Psoas muscle (tissue), 8 donors: ENCODE results near the gene PIEZO1. TPM values are rescaled to one million over a fixed set of nuclear protein-coding genes. Genes with fewer than 3 reads are reported as not detected.

Experiments used
- ATAC-seq, 4 donors: fragments of 200-7000 bp; cut with Tn5 transposase; one replicate each; pipeline ENCODE4 v1.9.1; 2020; ENCODE audit warnings: moderate library complexity in 3 of 4, mild to moderate bottlenecking in 2 of 4
- DNase-seq, 2 donors: peaks; one replicate each; pipeline ENCODE4 v3.0.0-alpha.2; 2020
- H3K27ac ChIP-seq: fragments of 200-600 bp; one replicate; pipeline ENCODE4 v1.8.0; 2022
- H3K27me3 ChIP-seq, 3 donors: fragments of 200-600 bp in 1 of 3; one replicate each; pipeline versions ENCODE4 v1.6.1 to v1.8.0; 2013 to 2022; ENCODE audit warnings: low read length in 2 of 3, mild to moderate bottlenecking in 2 of 3, moderate library complexity in 1 of 3; ENCODE audit not compliant: insufficient read depth in 3 of 3
- H3K36me3 ChIP-seq, 2 donors: fragments of 200-600 bp in 1 of 2; one replicate each; pipeline versions ENCODE4 v1.6.1 to v1.8.0; 2013 to 2022; ENCODE audit warnings: low read depth in 1 of 2, mild to moderate bottlenecking in 1 of 2, moderate library complexity in 1 of 2; ENCODE audit not compliant: insufficient read depth in 1 of 2
- H3K4me1 ChIP-seq: fragments of 200-600 bp; one replicate; pipeline ENCODE4 v1.8.0; 2022
- H3K4me3 ChIP-seq: fragments of 200-600 bp; one replicate; pipeline ENCODE4 v1.8.0; 2022; ENCODE audit warnings: mild to moderate bottlenecking
- H3K9me3 ChIP-seq: fragments of 200-600 bp; one replicate; pipeline ENCODE4 v1.8.0; 2022
- WGBS, 3 donors: extraction: QIAGEN DNeasy Blood & Tissue Kit; methylation state at CpG; one replicate each; pipeline versions ENCODE4 v1.1.6 to v1.1.7; 2013; 5-methylcytosine and 5-hydroxymethylcytosine counted together
- intact Hi-C, 2 donors: fragments of 100-400 bp; cut with DNase I; formaldehyde crosslinking; loops; one replicate each; pipeline versions ENCODE4 v1.11.0 to v1.14.2; 2022
- polyA plus RNA-seq, 3 donors: library from polyadenylated mRNA; stranded (reverse); fragments of 200-250 nt; gene quantifications; one replicate each; pipeline ENCODE4 v1.2.3, GENCODE V29; 2013
- total RNA-seq, 4 donors: library from RNA; stranded (reverse); fragmentation: NEBNext Ultra II Directional in 2 of 4; extraction: Animal tissue kit (Norgen Biotek cat#: 25700) in 2 of 4; gene quantifications; one replicate each; pipeline versions ENCODE4 v1.2.1 to v1.2.4, GENCODE V29; 2021 to 2023
- TF ChIP-seq, protein P1 (sequence below): fragments of 200-600 bp; IDR thresholded peaks from one replicate; pipeline ENCODE4 v1.8.0; 2022; ENCODE audit warnings: antibody characterized with exemption
- donor health status: healthy with polysubstance abuse.
- donor health status: DM: no; HTN: no; CAD: no; lungs with moderate emphysema.
- donor health status: Bipolar disorder and iron deficiency.
- donor health status: healthy.
- donor health status: DM: yes; HTN: yes; CAD: no.
- donor health status: DM: no; HTN: no; CAD: no.
- donor health status: DM: no; HTN: no; CAD: no.
- donor health status: DM: yes; HTN: yes; CAD: no.

Gene PIEZO1
- total and polyA plus RNA-seq, 7 donors, result 7.2 to 26.8 (median 10.2) TPM

DNA sequence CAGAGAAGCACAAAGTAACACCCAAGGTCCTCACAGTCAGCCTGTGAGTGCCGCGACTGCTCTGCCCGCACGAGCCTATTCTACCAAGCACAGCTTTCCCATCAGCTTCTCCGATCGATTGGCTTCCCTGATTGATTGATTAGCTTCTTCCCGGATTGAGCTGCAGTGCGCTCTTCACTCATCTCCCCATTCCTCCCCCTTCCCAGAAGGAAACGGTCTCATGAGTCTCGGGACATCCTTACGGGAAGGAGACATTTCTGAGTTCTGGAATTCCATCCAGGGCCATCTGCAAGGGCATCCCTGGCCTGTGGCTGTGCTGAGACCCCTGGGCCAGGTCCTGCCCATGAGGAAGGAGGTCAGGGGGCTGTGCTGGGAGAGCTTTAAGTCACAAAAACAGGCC, 18.0 kb downstream of the PIEZO1 start:
- TF ChIP-seq, protein P1, sequence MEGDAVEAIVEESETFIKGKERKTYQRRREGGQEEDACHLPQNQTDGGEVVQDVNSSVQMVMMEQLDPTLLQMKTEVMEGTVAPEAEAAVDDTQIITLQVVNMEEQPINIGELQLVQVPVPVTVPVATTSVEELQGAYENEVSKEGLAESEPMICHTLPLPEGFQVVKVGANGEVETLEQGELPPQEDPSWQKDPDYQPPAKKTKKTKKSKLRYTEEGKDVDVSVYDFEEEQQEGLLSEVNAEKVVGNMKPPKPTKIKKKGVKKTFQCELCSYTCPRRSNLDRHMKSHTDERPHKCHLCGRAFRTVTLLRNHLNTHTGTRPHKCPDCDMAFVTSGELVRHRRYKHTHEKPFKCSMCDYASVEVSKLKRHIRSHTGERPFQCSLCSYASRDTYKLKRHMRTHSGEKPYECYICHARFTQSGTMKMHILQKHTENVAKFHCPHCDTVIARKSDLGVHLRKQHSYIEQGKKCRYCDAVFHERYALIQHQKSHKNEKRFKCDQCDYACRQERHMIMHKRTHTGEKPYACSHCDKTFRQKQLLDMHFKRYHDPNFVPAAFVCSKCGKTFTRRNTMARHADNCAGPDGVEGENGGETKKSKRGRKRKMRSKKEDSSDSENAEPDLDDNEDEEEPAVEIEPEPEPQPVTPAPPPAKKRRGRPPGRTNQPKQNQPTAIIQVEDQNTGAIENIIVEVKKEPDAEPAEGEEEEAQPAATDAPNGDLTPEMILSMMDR, result no peak
- H3K4me3 ChIP-seq, result no peak overlapping the region
- H3K27me3 ChIP-seq, result peaks cover 0 to 26% (median 6%) of the 10 kb centered on the region in 3 donors
- H3K4me1 ChIP-seq, result peaks cover 10% of the 10 kb centered on the region
- DNase-seq (no peak), ATAC-seq (no peak)
- H3K36me3 ChIP-seq, result no peaks in the 10 kb centered on the region
- WGBS, 3 donors, result 79 to 87% (median 84%) methylated on average over 11 of the region's 11 CpGs
- no peak overlapping the region for H3K27ac ChIP-seq
- intact Hi-C loops, result no loop called here
- H3K9me3 ChIP-seq, result no peaks in the 10 kb centered on the region

DNA sequence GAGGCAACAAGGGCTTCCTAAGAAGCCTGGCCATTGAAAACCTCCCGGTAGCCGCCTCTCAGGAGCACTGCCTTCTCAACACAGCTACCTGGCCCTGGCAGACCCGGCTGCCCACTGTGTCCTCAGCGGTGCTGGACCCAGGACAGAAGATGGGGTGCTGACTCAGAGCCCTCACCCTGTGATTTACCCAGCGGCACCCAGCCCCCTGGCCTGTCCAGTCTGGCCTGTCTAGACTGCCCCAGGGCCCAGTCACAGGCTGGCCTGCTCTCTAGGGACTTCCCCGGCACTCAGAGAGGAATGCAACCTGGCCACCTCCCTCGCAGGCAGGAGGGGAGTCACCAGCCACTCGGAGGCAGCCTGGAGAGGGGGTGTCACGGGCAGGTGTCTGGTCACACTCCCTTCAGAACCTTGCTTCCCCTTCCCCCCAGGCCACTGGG, 20.1 kb downstream of the PIEZO1 start:
- Histone ChIP-seq H3K4me1 (no peaks in the 10 kb centered on the region), H3K9me3 (no peaks in the 10 kb centered on the region), H3K27me3 (peaks cover 0 to 14% (median 3%) of the 10 kb centered on the region in 3 donors), H3K4me3 (no peak overlapping the region), H3K36me3 (no peaks in the 10 kb centered on the region), H3K27ac (no peak overlapping the region)
- no peak for ATAC-seq
- DNase-seq, result no peak
- 77 to 87% (median 77%) methylated on average over 9 of the region's 9 CpGs for WGBS, 3 donors
- TF ChIP-seq, protein P1, result no peak
- intact Hi-C loops, result no loop called here

DNA sequence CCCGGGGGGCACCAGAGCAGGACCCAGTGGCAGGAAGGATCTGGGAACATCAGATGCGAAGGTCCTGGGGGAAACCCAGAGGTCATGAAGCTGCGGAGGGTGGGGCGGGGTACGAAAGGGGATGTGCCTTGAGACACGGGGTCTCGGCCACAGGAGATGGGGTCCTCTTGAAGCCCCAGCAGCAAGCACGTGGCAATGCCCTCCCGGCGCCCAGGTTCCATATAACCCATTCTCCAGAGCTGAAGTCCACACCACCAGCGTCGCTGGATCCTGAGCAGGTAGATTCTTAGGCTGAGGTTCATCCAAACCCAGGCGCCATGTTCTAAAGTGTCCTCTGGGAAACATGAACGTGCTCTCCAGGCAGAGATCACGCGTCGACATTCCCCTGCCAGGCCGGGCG, 20.9 kb downstream of the PIEZO1 start:
- DNase-seq (no peak), ATAC-seq (no peak)
- no peaks in the 10 kb centered on the region for H3K9me3 ChIP-seq
- peaks cover 0 to 6% (median 6%) of the 10 kb centered on the region in 3 donors for H3K27me3 ChIP-seq
- H3K4me1 ChIP-seq, result no peaks in the 10 kb centered on the region
- TF ChIP-seq, protein P1, result no peak
- H3K36me3 ChIP-seq, result no peaks in the 10 kb centered on the region
- WGBS, 3 donors, result 91 to 95% (median 92%) methylated on average over 19 of the region's 19 CpGs
- no peak overlapping the region for H3K4me3 ChIP-seq
- intact Hi-C loops, result no loop called here
- H3K27ac ChIP-seq, result no peak overlapping the region

DNA sequence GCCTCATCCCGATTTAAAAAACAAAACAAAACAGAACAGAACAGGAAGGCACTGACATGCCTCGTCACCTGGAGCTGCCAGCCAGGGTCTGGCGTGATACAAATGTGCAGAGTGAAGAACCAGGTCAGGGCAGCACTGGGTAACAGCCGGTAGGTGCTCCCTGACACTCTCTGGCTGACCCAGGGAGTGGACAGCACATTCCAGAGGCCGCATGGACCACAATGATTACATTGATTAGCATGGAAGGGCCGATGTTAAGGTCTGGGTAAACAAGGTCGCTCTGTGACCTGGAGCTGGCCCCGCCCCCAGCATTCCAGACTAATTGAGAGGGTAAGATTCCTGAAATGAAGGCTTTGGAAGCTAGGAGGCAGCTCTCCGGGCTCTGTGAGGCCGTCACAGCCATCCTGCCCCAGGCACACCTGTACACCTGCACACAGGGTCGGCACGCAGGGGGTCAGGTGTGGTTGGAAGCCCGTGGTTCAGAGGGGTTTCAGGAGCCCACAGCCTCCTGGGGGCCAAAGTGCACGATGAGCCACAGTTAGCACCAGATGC, 21.4 kb downstream of the PIEZO1 start:
- no peak overlapping the region for H3K27ac ChIP-seq
- intact Hi-C loops, result no loop called here
- WGBS, 3 donors, result 68 to 76% (median 70%) methylated on average over 14 of the region's 14 CpGs
- no peaks in the 10 kb centered on the region for H3K4me1 ChIP-seq
- no peaks in the 10 kb centered on the region for H3K9me3 ChIP-seq
- no peak overlapping the region for H3K4me3 ChIP-seq
- peaks cover 0 to 6% (median 4%) of the 10 kb centered on the region in 3 donors for H3K27me3 ChIP-seq
- DNase-seq, result no peak
- no peaks in the 10 kb centered on the region for H3K36me3 ChIP-seq
- TF ChIP-seq, protein P1, result no peak
- ATAC-seq, result no peak

DNA sequence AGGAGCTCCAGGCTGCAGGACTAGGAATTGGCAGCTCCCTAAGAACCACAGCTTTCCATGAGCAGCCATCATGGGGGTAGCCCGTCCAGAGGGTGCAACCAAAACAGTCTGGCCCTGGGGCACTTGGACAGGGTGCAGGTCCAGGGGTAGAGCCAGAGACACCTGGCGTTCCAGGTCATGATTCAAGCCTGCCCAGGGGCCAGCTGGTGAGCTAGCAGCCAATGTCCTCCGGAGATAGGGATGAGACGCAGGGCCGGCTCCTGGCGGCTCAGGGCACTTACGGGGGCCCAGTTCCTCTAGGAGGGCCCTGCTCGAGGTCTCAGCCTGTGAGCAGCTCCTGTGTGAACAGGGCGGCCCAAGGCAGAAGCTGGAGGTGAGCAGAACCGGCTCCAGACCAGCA, 22.1 kb downstream of the PIEZO1 start:
- 78 to 90% (median 83%) methylated on average over 10 of the region's 10 CpGs for WGBS, 3 donors
- H3K4me1 ChIP-seq, result no peaks in the 10 kb centered on the region
- H3K4me3 ChIP-seq, result no peak overlapping the region
- TF ChIP-seq, protein P1, result no peak
- no peak for DNase-seq
- intact Hi-C loops, result no loop called here
- ATAC-seq, result no peak
- peaks cover 0 to 8% (median 7%) of the 10 kb centered on the region in 3 donors for H3K27me3 ChIP-seq
- no peaks in the 10 kb centered on the region for H3K9me3 ChIP-seq
- no peaks in the 10 kb centered on the region for H3K36me3 ChIP-seq
- no peak overlapping the region for H3K27ac ChIP-seq
